ENCODE measurements around the gene CTNND2.

Gene CTNND2

GRCh38 chr5:11760934-11761603 lies 143.2 kb downstream of the CTNND2 start:
- no peak for DNase-seq

- DNase-seq = no peak
Observed at GRCh38 chr5:11758321-11758720, 145.9 kb downstream of the CTNND2 start.

- DNase-seq = no peak
Observed at GRCh38 chr5:11757661-11758060, 146.6 kb downstream of the CTNND2 start.

GRCh38 chr5:11737010-11737409 lies 167.2 kb downstream of the CTNND2 start:
- no peak for DNase-seq

DNA sequence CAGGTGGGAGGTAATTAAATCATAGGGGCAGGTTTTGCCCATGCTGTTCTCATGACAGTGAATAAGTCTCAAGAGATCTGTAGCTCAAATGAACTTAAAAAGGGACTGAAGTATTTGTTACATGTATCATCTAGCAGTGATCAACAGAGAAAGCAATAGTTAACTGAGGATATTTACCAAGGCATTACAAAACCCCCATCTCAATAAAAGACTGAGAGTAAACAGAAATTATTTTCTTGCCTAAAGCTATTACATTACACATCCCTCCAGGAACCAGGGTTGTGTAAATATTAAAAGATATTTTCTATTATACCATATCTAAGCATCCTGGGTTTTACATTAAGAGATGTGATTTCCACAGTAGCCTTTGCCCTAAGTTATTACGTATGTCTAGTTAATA lies 169.9 kb downstream of the CTNND2 start:
- no peak for DNase-seq

- DNase-seq = no peak
Observed at GRCh38 chr5:11733840-11734192, 170.4 kb downstream of the CTNND2 start.

DNA sequence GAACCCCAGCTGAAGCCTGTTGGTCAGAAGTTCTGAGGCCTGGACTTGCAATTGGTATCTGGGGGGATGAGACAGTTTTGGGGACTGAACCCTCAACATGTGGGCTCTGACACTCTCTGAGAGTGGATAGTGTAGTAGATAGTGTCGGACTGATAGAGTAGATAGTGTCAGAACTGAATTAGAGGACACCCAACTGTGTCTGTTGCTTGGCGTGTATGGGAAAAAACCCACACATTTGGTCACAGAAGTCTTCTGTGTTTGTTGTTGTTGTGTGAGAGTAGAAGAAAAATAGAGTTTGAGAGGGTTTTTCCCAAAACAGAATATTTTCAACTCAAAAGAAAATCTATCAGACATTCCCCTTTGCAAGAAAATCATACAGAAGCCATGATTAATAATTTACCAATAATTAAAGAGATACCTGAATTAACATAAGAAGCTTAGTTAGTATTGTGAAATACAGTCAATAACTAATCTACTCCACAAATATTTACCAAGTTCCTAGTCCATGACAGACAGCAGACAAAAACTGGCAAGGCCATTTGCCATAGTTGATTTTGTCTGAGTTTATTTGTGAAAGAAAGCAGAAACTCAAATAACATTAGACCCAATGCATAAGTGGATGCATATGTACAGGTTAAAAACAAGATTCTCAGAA lies 170.9 kb downstream of the CTNND2 start:
- DNase-seq = no peak

DNA sequence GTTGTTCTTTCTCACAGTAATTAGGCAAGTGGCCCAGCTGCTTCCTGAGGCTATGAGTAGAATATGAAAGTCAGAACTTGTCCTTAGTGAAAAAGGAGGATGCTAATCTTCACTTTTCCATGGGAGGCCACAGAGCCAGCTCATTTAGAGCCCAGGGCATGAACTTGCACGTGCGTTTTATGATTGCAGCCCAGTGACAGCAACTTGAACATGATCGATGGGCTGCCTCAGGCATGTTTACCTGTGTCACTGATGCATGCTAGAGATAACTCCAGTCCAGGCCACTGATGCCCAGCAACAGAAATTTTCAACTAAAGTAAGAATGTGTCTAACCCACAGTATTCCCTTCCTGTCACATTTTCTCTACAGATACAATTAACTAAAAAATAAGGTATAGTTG lies 179.3 kb downstream of the CTNND2 start:
- no peak for DNase-seq

- DNase-seq = peak; percentile 51
Observed at GRCh38 chr5:11719888-11720481, 184.3 kb downstream of the CTNND2 start.

- DNase-seq = no peak
Observed at GRCh38 chr5:11715461-11716196, 188.6 kb downstream of the CTNND2 start.

DNA sequence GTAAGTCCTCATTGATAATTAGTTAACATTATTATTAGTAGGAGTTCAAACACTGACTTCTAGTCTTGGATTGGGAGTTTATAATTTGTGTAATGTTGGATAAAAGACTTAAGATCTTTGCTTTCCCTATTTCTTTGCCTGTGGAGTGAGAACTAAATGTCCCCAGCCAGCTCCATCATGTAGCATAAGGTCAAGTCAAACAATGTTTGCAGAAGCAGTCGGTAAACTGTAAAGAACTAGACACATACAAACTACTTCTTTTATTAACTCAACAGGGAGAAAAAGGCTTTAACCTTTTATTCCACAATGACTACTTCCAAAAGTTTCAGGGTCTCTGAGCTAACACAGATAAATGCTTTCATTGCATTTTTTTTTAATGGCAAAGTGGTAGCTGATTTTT lies 192.3 kb downstream of the CTNND2 start:
- no peak for DNase-seq

- no peak for DNase-seq
Observed at GRCh38 chr5:11709021-11709420, 195.2 kb downstream of the CTNND2 start.

DNA sequence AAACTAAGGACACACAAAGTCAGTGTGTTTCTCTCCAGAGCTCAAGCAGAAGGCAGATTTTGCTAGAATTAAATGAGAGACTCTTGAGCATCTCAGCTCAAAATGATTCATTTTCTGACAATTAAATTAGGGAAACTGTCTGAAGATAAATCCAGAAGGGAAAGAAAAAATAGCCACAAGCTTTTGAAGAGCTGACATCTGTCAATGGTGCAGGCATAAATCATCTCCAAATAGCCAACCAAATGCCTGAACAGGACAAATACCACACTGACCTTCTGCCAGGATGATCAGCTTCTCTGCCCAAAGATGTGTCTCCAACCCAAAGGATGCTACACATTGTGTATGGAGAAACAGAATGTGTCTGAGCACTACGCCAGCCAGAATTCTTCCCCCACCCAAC lies 199.3 kb downstream of the CTNND2 start:
- no peak for DNase-seq

DNA sequence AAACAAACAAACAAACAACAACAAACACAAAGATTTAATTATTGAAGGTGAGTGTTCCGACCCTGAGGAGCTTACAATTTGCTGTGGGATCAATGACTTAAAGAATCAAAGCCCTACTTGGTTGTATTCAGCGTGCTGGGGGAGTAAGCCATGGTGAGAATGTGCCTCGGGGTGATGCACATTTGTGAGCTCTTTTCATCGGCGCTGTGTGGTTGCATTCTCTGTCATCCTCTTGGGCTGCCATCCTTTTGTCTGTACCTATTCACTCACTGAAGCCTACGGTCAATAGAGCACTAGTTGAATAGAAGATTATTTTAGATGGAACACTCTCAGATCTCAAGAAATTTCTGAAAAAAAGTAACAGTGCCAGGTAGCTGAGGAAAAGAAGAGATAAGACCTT lies 203.9 kb downstream of the CTNND2 start:
- DNase-seq = no peak

- no peak for DNase-seq
Observed at GRCh38 chr5:11692636-11693035, 211.6 kb downstream of the CTNND2 start.

- DNase-seq = no peak
Observed at GRCh38 chr5:11687498-11687897, 216.7 kb downstream of the CTNND2 start.

DNA sequence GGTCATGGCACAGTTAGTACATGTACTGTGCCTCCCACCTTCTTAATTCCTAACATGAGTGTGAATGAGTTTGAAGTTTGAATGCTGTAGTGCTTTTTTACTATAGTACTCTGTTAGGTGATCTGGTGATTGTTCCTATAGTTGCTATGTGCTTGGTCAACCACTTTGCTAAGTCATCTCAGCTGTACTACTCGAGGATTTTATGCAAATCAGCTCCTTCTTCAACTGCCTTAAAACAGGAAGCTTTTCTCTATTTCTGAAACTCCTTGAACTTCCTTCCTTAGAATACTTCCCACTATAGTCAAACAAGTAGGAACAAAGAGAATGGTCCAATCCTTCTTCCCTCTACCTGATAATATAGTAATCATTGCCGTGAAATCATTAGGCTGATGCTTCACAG lies 219.6 kb downstream of the CTNND2 start:
- no peak for DNase-seq

DNA sequence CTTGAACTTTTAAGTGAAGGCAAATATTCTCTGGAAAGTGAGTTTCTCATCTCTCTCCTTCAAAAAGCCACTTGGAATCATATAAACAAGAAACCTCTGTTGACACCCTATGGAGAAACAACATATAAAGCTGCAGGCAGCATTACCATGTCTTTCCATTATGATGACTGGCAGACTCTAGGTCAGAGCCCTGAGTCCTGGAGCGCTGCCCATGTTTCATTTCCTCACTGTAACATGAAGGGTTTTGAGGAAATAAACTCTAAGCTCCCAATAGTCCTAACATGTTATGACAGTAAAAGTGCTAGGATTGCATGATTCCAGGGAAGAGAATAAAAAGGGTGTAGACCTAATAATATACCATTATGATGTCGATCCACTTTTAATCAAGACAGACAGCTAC lies 220.6 kb downstream of the CTNND2 start:
- no peak for DNase-seq

DNA sequence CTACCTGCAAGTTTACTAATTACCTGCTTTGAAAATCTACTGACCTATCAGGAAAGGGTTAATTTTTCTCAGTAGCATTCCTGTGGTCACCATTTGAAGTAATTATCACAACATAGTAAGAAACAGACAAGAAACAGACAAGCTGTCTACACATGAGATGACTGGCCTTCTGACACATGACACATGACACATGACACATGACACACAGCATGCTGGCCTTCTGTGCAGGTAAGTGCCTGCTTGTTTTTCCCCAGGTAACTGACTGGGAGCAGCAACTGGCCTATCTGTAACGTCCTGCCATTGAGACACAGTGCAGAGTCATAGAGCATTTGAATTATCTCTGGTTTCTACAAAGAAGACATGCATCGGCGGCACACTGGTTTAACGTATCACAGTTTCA lies 222.4 kb downstream of the CTNND2 start:
- no peak for DNase-seq

DNA sequence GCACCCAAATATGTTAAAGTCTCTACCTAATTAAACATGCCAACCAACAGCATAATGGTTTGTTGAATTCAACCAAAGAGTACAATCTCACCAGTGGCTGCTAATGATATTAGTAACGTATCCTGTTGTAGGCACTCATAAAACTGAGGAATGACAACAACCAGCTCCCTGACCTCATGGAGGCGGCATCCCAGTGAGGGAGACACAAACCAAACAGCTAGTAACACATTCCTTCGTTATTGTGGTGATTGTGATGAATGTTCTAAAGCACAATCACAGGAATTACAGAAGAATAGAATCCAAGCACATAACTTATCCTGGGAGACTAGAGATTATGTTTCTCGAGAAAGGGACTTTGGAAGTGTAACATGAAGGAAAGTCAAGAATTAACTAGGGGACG lies 224.6 kb downstream of the CTNND2 start:
- DNase-seq = no peak

DNA sequence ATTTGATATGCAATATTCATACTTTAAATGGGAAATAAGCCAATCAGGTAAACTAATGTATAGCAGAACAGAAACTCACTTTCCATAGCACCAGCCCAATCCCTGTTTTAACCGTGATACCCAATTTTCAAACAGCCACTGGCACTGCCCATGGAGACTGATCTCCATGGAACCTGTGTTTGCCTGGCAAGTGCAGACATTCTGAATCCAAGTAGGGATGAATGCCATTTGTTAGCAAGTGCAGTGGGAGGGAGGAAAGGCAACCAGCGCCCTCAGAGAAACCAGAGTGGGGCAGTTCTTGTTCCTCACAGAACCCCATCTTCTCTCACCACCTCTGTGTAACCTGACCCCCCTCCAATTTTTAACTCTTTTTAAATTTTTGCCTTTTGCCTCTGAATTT lies 229.1 kb downstream of the CTNND2 start:
- no peak for DNase-seq

- DNase-seq = no peak
Observed at GRCh38 chr5:11672385-11673085, 231.7 kb downstream of the CTNND2 start.

- no peak for DNase-seq
Observed at GRCh38 chr5:11658376-11658775, 245.9 kb downstream of the CTNND2 start.
